HG03139 (cell line): ENCODE measurements around the gene ZBTB7A.

Source experiments
- ATAC-seq: cut with Tn5 transposase; IDR thresholded peaks from one replicate; pipeline ENCODE4 v1.9.1; 2021; ENCODE audit not compliant: unreplicated experiment

ZBTB7A gene

DNA sequence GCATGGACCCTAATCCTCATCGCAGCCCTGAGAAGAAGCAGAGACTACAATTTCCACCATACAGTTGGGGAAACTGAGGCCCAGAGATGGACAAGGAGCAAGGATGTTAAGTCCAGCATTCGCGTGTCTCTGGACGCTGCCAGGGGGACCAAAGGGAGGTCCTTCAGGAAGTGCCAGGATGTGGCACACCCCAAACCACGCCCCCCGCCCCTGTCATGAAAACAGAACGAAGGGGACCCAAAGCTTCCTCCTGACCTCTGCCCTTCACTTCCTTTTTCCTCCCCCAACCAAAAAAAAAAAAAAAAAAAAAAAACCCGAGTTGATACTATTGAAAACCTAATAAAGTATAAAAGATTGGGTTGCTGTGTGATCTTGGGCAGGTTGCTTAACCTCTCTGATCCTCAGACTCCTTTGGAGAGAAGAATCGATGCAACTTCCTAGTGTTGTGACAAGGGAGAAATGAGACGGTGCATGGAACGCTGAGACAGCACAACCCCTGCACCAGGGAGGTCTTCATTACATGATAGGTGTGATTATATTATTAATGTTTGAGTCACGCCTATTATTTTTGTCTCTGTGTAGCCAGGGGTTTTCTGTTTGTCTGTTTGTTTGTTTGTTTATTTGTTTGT lies 2.7 kb upstream of the ZBTB7A start:
- ATAC-seq = no peak

DNA sequence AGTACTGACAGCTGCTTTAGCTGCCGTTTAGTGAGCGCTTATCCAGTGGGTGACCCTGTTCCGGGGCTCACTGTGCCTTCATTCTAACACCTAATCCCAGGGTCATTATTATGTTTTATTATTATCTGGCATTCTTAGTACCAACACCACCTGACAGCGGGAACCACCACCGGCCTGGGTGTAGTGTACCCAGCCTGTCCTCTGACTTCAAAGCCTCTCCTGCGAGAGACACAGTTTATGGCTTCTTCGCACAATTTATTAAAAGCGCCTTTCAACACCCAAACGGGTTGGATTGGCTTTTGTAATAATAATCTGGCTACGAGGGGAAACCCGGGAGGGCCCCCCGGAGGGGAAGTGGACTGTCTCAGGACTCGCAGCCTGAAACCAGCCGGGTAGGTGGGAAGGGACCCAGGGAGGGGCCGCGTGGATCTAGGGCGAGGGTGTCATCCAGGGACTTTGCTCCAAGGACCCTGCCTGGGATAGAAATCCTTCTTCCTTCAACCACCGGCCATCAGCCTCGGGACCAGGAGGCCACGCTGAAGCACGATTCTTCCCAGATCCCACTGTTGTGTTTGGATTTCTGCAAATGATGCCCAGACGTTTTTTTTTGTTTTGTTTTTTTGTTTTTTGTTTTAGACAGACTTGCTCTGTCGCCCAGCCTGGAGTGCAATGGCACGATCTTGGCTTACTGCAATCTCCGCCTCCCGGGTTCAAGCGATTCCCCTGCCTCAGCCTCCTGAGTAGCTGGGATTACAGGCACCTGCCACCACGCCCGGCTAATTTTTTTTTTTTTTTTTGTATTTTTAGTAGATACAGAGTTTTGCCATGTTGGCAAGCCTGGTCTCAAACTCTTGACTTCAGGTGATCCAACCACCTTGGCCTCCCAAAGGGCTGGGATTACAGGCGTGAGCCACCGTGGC lies 1.6 kb upstream of the ZBTB7A start:
- no peak for ATAC-seq

DNA sequence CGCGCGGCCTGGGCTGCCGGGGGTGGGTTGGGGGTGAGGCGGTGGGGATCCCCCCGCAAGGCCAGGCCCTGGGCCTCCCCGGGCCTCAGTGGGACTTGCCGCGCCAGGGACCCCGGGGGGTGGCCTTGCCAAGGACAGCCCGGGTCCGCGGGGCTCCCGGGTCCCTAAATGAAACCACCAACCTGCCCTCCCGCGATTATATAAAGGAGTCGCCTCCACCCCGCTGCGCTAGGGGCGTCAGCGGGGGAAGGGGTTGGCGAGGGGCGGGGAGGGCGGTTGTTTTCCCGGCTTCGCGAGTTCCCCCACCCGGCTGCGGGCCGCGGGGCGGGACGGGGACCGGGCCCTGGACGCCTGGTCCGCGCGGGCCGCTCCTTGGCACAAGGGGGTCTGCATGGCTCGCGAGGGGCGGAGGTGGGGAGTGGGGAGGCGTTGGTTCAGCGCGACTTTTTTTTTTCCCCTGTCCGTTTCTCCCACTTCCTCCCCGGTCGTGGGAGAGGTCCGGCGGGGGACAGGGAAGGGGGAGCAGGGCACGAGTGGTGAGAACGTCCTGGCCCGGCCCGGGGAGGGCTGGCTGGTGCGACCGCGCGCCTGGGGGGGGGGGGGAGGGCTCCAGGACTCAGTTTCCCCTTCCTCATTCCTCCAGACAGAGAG lies 822 bp upstream of the ZBTB7A start:
- ATAC-seq = no peak

DNA sequence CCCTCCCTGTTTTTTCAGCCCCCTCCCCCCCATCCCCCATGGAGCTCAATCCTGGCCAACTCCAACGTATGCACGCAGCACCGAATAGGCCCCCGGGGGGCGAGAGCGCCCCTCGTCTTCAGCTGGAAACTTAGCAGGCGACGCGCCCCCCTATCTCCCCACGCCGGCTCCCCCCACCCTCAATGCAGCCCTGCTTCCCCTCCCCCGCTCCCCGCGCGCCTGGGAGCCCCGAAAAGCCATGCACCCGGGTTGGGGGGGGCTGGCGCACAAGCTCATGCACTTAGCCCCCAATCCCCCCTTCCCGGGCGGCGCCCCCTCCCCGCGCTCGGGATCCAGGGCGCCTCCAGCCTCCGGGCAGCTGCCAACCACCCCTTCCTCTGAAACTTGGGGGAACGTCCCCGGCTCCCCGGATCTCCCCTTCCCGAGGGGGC lies 508 bp downstream of the ZBTB7A start:
- no peak for ATAC-seq

DNA sequence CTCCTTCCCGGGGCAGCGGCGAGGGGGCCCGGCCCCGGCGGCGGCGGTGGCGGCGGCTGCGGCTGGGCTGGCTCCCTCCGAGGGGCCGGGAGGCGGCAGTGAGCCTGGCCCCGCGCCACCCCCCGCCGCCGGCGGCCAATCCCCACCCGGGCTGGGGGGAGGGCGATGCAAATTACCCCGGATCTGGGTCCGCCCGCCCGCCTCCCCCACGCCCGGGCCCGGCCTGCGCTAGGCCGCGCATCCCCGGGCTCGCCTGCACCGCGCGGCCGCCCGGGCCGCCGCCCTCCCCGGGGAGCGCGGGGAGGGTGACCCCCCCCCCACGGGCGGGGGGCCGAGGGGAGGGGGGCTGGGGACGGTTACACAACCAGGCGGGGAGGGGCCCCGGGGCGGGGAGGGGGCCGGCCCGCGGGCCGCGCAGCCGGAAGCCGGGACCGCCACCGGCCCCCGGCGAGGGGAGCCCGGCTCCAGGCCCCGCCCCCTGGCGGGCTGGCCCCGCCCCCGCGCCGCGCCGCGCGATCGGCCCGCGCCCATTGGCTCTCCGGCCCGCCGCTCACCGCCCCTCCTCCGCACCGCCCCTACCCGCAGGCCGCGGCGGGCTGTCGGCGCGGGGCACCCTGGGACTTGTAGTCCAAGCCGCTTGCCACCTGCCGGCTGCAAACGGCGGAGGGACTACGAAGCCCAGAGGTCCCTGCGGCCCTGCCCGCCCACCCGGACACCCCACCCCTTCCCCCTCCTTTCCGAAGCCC lies 1.1 kb downstream of the ZBTB7A start:
- ATAC-seq = peak; percentile 71

DNA sequence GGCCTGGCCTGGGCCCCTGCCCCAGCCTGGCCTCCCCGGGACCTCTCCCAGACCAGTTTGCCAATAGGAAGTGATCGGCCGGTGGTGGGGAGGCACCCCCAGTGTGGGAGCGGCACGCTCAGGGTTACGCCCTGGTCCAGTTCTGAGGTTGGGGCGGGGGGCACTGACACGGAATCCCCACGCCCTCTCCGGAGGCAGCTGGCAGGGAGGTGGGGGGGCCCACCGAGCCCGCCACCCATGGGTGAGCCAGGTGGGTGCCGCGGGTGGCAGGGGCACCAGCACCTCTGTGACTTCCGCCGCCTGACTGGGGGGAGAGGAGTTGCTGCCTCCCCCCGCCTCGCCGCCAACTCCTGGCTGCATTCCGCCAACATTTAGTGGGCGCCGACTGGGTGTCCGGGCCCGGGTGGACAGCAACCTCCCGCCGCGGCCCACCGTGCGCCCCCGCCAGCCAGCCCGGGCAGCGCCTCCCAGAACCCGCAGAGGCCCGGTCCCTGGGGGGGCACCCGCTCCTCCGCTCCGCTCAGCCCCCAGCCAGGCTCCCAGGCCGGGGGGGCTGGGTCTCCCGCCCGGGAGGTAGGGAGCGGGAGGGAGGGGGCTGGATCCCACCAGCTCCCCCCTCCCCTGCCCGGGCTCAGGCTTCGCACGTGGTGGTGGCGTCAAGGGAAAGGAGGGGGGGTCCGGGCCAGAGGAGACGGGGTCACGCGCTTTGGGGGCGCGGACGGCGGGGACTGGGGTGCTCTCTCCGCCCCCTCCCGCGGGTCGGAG lies 2.0 kb downstream of the ZBTB7A start:
- ATAC-seq = no peak

DNA sequence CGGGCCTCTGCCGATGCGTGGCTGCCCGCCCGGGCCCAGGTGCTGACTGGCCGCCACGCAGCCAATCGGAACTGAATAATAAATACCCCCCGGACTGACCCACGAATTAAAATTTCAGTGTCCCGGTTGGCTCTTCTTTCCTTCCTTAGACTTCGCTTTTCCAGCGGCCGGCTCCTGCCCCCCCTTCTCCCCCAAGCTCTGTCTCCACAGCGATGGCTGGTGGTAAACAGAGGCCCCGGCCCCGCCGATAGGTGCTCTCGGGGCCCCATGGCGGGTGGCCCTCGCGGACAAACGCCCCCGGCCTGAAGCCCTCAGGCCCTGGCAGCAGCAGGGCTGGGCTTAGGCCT lies 2.6 kb downstream of the ZBTB7A start:
- no peak for ATAC-seq

DNA sequence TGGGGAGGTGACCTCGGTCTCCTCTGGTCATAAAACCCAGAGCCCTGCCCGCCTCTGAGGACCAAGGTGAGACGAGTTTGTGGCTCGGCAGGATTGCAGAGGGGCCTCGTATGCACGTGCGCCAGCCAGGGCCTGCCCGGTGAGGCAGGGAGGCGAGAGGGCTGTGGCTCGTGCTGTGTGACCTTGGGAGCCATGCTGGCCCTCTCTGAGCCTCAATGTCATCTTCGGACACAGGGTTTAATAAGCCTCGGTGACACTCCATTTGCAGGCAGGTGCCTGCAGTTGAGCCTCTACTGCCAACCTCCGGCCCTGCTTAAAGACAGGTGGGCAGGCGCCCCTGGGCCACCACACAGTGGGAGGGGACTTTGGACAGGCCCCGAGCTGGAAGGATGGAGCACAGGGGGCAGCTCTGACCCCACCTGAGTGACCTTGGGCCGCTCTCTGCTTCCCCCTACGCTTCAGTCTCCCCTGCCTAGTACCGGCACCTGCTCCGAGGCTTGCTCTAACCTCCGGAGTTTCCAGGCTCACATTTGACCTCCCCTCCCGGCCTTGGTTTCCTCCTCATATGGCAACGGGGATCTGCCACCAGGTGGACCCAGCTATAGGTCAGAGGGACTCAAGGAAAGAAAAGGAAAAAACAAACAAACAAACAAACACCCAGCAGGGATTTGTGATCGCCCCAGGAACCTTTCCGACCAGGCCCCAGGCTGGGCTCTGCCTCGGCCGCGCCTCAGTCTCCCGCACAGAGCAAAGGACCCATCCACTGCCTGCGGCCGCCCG lies 3.1 kb downstream of the ZBTB7A start:
- ATAC-seq = no peak

DNA sequence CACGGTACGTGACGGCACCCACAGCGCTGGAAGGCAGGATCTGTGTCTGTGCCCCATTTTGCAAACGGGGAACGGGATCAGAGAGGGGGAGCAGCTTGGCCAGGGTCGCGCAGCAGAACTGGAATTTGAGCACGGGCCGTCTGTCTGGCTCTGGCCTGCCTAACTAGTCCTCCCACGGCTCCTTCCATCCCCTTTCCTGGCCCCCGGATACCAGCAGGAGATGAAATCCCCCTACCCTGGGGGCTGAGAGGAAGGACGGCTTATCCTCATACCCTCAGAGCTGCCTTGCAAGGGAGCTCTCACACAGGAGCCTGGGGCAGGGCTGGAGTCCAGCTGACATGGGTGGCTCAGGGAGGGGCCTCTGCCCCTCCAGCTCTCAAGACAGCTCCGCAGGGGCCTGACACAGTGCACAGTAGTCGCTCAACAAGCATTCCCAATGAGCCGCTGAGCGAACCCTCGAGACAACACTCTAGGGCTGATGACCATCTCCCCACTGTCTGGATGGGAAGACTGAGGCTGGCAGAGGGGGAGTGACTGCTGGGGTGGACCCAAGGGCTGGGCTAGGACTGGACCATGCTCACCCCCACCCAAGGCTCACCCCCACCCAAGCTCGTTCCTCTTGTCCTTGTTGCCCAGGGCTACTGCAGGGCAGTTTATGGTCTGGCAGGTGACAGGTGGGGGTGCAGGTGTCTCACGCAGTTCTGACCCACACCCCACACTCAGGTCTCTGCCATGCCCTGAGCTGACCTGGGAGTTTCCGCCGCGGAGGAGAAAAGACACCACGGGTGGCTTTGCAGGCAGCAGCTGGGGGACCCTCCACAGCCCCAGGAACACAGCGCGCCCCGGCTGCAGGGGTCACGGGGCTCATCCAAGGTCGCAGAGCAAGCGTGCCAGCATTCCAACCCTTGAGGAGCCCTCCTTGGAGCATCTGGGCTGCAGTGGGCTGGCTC lies 4.0 kb downstream of the ZBTB7A start:
- no peak for ATAC-seq

DNA sequence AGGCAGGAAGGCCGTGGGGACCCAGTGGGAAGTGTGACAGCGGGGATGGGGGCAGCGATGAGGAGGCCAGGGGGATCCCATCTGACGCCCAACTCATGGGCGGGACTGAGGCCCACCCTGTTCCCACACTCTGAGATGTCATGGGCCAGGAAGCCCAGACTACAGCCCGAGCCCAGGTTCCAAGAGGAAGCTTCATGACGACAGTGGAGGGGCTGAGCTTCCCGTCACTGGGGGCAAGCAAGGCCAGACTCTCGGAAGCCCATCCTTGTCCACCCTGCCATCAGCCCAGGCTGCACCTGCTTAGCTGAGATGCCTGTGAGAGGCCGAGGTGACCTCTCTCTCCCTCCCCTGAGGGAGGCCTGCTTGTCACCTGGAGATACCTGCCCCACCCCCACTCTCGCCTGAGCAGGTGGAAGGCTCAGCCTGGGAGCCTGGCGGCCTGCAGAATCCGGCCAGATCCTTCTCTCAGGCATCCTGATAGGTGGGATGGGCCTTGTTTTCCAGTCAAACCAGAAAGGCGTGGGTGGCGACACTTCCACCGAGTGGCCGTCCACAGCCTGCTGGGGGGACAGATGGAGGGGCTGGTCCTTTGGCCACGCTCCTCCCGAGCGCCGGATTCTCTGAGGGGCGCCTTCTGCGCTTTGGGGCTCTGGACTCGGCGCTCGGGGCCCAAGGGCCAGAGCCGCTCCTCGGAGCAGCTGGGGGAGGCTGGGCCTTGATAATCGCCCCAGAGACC lies 4.8 kb downstream of the ZBTB7A start:
- no peak for ATAC-seq

DNA sequence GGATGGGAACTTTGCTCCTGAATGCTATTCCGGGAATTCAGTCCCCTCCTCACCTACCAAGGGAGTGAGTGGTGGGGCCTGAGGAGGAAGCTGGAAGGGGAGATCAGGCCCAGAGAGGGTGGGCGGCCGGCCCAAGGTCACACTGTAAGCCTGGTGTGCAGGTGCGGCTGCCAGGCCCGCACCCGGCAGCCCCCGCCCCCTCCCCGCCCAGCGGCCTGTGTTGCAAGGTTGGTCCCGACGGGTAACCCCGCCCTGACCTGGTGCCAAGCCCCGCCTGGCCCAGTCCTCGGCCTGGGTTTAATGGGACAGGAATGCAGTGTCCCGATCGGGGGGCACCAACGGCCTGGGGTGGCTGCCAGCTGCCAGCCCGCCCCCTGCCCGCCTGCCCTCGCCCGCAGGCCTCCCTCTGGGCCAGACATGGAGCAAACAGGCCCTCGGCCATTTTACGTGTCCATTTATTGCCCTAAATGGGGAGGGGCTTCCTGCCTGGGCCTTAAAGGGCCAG lies 5.5 kb downstream of the ZBTB7A start:
- no peak for ATAC-seq

DNA sequence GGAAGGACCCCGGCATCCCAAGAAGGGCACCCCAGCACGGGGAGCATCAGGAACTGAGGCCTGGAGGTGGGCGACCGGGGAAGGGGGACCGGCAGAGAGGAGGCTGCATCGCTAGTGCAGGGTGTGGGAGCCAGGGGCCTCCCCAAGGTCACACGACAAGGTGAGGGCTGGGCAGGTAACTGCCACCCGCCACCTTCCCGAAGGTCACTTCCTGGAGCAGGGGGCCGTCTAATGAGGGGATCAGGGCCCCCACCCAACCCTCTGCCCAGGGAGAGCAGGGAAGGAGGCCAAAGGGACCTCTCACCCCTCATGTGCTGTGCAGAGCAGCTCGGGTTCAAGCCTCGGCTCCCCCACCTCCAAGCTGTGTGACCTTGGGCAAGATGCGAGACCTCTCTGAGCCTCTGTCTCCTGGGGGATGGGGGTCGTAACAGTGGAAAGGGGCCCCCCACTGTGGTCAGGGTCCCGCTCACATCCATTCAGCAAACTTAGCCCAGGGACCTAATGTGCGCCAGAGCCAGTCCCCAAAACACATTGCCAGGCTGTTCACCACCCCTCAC lies 6.0 kb downstream of the ZBTB7A start:
- no peak for ATAC-seq

DNA sequence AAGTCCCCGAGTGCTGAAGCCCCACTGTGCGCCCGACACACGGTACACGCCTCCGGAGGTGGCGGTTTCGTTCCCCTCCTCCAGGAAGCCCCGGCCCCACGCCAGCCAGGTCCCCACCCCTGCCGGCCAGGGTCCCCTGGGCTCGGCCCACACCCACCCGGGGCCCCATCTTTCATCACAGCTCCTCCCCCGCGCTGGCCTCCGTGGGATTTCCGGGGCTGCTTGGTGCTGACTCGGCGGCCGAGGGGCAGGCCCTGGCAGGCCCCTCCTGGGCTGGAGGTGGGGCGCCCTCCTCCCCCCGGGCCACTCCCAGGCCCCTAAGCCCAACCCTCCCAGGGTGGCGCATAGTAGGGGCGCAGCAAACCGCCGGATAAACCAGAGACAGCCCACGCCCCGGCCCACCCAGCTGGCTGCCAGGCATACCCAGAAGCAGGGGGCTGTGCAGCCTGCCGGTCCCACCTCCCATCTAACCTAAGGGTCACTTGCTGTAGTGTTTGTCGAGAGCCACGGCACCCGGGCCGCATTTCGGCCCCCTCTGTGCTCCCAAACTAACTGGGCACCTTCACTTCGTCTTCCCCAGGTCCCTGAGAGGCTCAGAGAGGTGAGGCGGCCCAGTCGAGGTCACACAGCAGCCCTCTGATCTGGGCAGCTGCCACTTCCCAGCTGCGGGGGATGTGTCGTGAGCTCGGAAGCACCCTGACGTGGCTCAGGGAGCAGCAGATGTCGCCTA lies 6.6 kb downstream of the ZBTB7A start:
- ATAC-seq = no peak

DNA sequence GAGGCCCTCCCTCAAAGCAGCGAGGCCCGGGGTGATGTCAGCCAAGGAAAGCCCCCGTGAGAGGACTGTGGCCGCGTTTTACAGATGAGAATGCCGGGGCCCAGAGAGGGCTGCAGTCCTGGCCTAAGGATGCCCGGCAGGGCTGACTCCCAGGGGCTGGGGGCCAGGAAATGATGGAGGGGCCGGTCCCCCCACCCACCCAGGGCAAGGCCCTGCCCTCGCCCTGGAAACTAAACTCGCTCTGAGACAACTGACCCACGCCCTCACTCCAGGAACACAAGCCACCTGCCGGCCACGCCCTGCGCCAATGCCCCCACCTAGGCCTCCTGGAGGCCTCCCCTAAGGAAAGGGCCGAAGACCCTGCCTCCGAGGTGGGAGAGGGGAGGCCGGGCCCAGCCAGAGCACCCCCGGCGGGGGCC lies 7.2 kb downstream of the ZBTB7A start:
- no peak for ATAC-seq

DNA sequence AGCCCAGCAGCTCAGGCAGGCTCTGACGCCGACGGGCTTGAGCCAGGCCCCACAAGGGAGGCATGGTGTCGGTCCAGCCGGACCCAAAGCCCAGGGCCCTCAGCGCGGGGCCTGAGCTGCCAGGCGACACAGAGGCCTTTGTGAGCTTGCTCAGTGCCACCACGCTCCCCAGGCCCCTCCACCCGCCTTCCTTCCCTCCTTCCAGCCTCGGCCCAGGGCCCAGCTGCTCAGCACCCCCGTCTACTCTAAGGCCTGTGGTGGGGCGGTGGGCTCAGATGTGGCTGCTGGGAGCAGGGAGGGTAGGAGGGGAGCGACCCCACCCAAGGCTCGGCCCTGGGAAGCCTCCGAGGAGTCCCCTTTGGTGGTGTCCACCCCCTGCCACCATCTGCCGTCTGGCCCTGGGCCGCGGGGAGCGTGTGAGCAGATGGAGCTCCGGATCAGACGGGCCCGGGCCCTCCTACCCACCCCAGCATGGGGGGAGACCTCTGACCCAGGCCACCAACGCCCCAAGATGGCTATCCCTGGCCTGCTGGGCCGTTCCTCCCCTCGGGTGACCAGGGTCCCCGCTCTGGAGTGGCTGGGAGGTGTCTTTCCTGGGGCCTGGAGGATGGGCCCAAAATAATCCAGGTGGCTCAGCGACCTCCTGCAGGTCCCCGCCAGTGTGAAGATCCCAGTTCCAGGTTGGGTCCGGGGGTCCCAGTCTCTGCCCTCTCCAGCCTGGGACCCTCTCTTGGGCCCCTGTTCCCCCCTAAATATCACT lies 7.8 kb downstream of the ZBTB7A start:
- ATAC-seq = no peak
